Cardiac muscle cell (in vitro differentiated cells and primary cell): ENCODE data around the gene DSG4. TPM values are rescaled to one million over a fixed set of nuclear protein-coding genes. Genes with fewer than 3 reads are reported as not detected.

Experiments
- DNase-seq, 2 donors: peaks; one replicate each; pipeline versions ENCODE4 v3.0.0 to v3.0.0-alpha.2; 2010 to 2017; ENCODE audit warnings: low read depth in 1 of 2, low spot score in 1 of 2
- H3K27ac ChIP-seq: fragments of 200-600 bp; sonication (generic); 2 replicates; pipeline ENCODE4 v1.5.1; 2016
- H3K27me3 ChIP-seq: fragments of 200-600 bp; sonication (generic); 2 replicates; pipeline ENCODE4 v1.6.0; 2016; ENCODE audit warnings: control low read depth
- H3K36me3 ChIP-seq: fragments of 200-600 bp; sonication (generic); 2 replicates; pipeline ENCODE4 v1.5.1; 2016; ENCODE audit warnings: control low read depth
- H3K4me1 ChIP-seq: fragments of 200-600 bp; sonication (generic); 2 replicates; pipeline ENCODE4 v1.8.1; 2017; ENCODE audit warnings: low read depth, mild to moderate bottlenecking, mixed run types
- H3K4me3 ChIP-seq: fragments of 200-600 bp; sonication (generic); 2 replicates; pipeline ENCODE4 v1.5.1; 2016; ENCODE audit warnings: mild to moderate bottlenecking
- H3K9me3 ChIP-seq: fragments of 200-600 bp; sonication (generic); 2 replicates; pipeline ENCODE4 v1.5.1; 2017; ENCODE audit warnings: low read depth, mild to moderate bottlenecking, control low read depth
- CTCF ChIP-seq: IDR thresholded peaks from 2 replicates; pipeline ENCODE4 v1.5.1; 2012; ENCODE audit warnings: low read depth, mild to moderate bottlenecking, low read length
- polyA plus RNA-seq: library from polyadenylated mRNA; unstranded; fragments of >200 nt; fragmentation: Nextera tagmentation; extraction: Ambion mirVana; gene quantifications from 2 replicates; pipeline ENCODE4 v1.2.1, GENCODE V29; 2016
- total RNA-seq: library from RNA; depleted of rRNA; stranded (reverse); fragments of >200 nt; gene quantifications from 2 replicates; pipeline ENCODE4 v1.2.3, GENCODE V29; 2016

Gene DSG4
- total and polyA plus RNA-seq, 2 experiments from 2014 or later = not detected

- no peak for TF ChIP-seq CTCF
- no peaks in the 10 kb centered on the region for H3K4me1 ChIP-seq
- H3K36me3 ChIP-seq = no peaks in the 10 kb centered on the region
- no peak for DNase-seq
- H3K9me3 ChIP-seq = no peaks in the 10 kb centered on the region
- H3K27ac ChIP-seq = no peak overlapping the region
- H3K27me3 ChIP-seq = no peaks in the 10 kb centered on the region
- H3K4me3 ChIP-seq = no peak overlapping the region
Measured at GRCh38 chr18:31446854-31447253, 70.3 kb downstream of the DSG4 start.

- Histone ChIP-seq H3K4me1 (no peaks in the 10 kb centered on the region), H3K9me3 (no peaks in the 10 kb centered on the region), H3K36me3 (no peaks in the 10 kb centered on the region), H3K4me3 (no peak within 1 kb of the TSS), H3K27ac (no peak within 1 kb of the TSS), H3K27me3 (no peaks in the 10 kb centered on the region)
- DNase-seq = no peak
- no peak for TF ChIP-seq CTCF
Measured at GRCh38 chr18:31447530-31448191, 71.1 kb downstream of the DSG4 start, which contains the start of gene DSG3. DSG3 (plus strand) TSS chr18:31447741; CDS start chr18:31447878, 137 bp downstream.

- TF ChIP-seq CTCF = no peak
- Histone ChIP-seq H3K4me1 (no peaks in the 10 kb centered on the region), H3K9me3 (no peaks in the 10 kb centered on the region), H3K4me3 (no peak overlapping the region), H3K27me3 (no peaks in the 10 kb centered on the region), H3K36me3 (no peaks in the 10 kb centered on the region), H3K27ac (no peak overlapping the region)
- DNase-seq = peak in 1 of 2 donors; percentile 22
Measured at GRCh38 chr18:31450409-31450808, 73.8 kb downstream of the DSG4 start.

GRCh38 chr18:31451625-31452024 lies 75.0 kb downstream of the DSG4 start:
- DNase-seq = no peak
- H3K4me3 ChIP-seq = no peak overlapping the region
- H3K9me3 ChIP-seq = no peaks in the 10 kb centered on the region
- no peaks in the 10 kb centered on the region for H3K4me1 ChIP-seq
- no peaks in the 10 kb centered on the region for H3K36me3 ChIP-seq
- no peak overlapping the region for H3K27ac ChIP-seq
- TF ChIP-seq CTCF = no peak
- no peaks in the 10 kb centered on the region for H3K27me3 ChIP-seq

GRCh38 chr18:31454066-31454708 lies 77.6 kb downstream of the DSG4 start:
- no peak for TF ChIP-seq CTCF
- Histone ChIP-seq H3K9me3 (no peaks in the 10 kb centered on the region), H3K4me1 (no peaks in the 10 kb centered on the region), H3K4me3 (no peak overlapping the region), H3K27ac (no peak overlapping the region), H3K36me3 (no peaks in the 10 kb centered on the region), H3K27me3 (no peaks in the 10 kb centered on the region)
- DNase-seq = peak in 1 of 2 donors; percentile 65

Other genes starting within 250 kb of the DSG4 start
- not detected in 2 replicates for gene DSC1, start 213.9 kb upstream of the DSG4 start, total RNA-seq
- 0.07 TPM in 1 of 2 replicates, not detected in the other for gene DSC1, start 213.9 kb upstream of the DSG4 start, polyA plus RNA-seq
- not detected in 2 replicates for gene DSG1, start 58.6 kb upstream of the DSG4 start, total RNA-seq
- not detected in 2 replicates for gene DSG1, start 58.6 kb upstream of the DSG4 start, polyA plus RNA-seq
- gene DSG3, start 71.0 kb downstream of the DSG4 start, total RNA-seq = not detected in 2 replicates
- gene DSG3, start 71.0 kb downstream of the DSG4 start, polyA plus RNA-seq = 0.02 TPM in 1 of 2 replicates, not detected in the other
- gene DSG2, start 121.4 kb downstream of the DSG4 start, total RNA-seq = 27.6 and 45.3 TPM in 2 replicates
- 34.1 and 55.1 TPM in 2 replicates for gene DSG2, start 121.4 kb downstream of the DSG4 start, polyA plus RNA-seq
- 0.98 TPM in 1 of 2 replicates, not detected in the other for gene TTR, start 215.1 kb downstream of the DSG4 start, total RNA-seq
- 2.7 TPM in 1 of 2 replicates, not detected in the other for gene TTR, start 215.1 kb downstream of the DSG4 start, polyA plus RNA-seq